ENCODE data around the gene AKIRIN2. TPM values are rescaled to one million over a fixed set of nuclear protein-coding genes. Genes with fewer than 3 reads are reported as not detected.

AKIRIN2 gene
- total and polyA plus RNA-seq, 4 donors = 11.0 to 18.8 (median 14.4) TPM

- no peak for TF ChIP-seq YY1 (IDR thresholded peaks at IDR 0.05)
- TF ChIP-seq HNF4G (IDR thresholded peaks at IDR 0.05) = no peak
- TF ChIP-seq ATF3 (IDR thresholded peaks at IDR 0.05) = no peak
- TF ChIP-seq JUND (IDR thresholded peaks at IDR 0.05) = no peak
- TF ChIP-seq TAF1 (conservative IDR thresholded peaks at IDR 0.05) = no peak
- no peak for TF ChIP-seq NR2F2 (IDR thresholded peaks at IDR 0.05)
- no peak for TF ChIP-seq SP1 (IDR thresholded peaks at IDR 0.05)
- TF ChIP-seq GABPA (IDR thresholded peaks at IDR 0.05 in 1 of 2, conservative IDR thresholded peaks at IDR 0.05 in 1 of 2) = no peak
- TF ChIP-seq REST (IDR thresholded peaks at IDR 0.05) = no peak
- TF ChIP-seq FOXA2 (IDR thresholded peaks at IDR 0.05) = no peak
- TF ChIP-seq MAX (IDR thresholded peaks at IDR 0.05) = no peak
- no peak for TF ChIP-seq ZBTB33 (IDR thresholded peaks at IDR 0.05)
- no peak for TF ChIP-seq CTCF (IDR thresholded peaks at IDR 0.05; ENCODE audit: low read depth, low read length, missing input control)
- TF ChIP-seq EGR1 (IDR thresholded peaks at IDR 0.05; ENCODE audit: low read depth in 2 of 2) = no peak
- TF ChIP-seq FOXA1 (IDR thresholded peaks at IDR 0.05) = no peak
- TF ChIP-seq RXRA (IDR thresholded peaks at IDR 0.05) = no peak
- no peaks in the 10 kb centered on the region for H3K27me3 ChIP-seq (ENCODE audit: control insufficient read depth in 4 of 4, insufficient read depth in 4 of 4, low read length in 3 of 4)
- no peaks in the 10 kb centered on the region for H3K36me3 ChIP-seq (ENCODE audit: control insufficient read depth in 4 of 4, insufficient read depth in 3 of 4, low read depth in 1 of 4, low read length in 3 of 4)
- H3K9me3 ChIP-seq (ENCODE audit: control insufficient read depth in 4 of 4, low read length in 3 of 4) = no peaks in the 10 kb centered on the region
- H3K4me3 ChIP-seq (ENCODE audit: low read depth in 1 of 3, low read length in 3 of 3) = no peak overlapping the region
- no peaks in the 10 kb centered on the region for H3K4me1 ChIP-seq (ENCODE audit: control insufficient read depth in 4 of 4, insufficient read depth in 4 of 4, low read length in 3 of 4)
- DNase-seq (ENCODE audit: low spot score) = no peak
- H3K27ac ChIP-seq (ENCODE audit: low read depth in 1 of 2, low read length in 2 of 2) = no peak overlapping the region
- no peak overlapping the region for H3K9ac ChIP-seq (ENCODE audit: low read depth in 1 of 2, low read length in 2 of 2)
- WGBS = 89% methylated on average over 4 of the region's 4 CpGs
Measured at GRCh38 chr6:87738744-87739143, 36.7 kb upstream of the AKIRIN2 start.

- Histone ChIP-seq H3K9me3 (ENCODE audit: control insufficient read depth in 4 of 4, low read length in 3 of 4) (no peaks in the 10 kb centered on the region), H3K4me3 (ENCODE audit: low read depth in 1 of 3, low read length in 3 of 3) (no peak overlapping the region), H3K36me3 (ENCODE audit: control insufficient read depth in 4 of 4, insufficient read depth in 3 of 4, low read depth in 1 of 4, low read length in 3 of 4) (no peaks in the 10 kb centered on the region), H3K27ac (ENCODE audit: low read depth in 1 of 2, low read length in 2 of 2) (no peak overlapping the region), H3K27me3 (ENCODE audit: control insufficient read depth in 4 of 4, insufficient read depth in 4 of 4, low read length in 3 of 4) (no peaks in the 10 kb centered on the region), H3K9ac (ENCODE audit: low read depth in 1 of 2, low read length in 2 of 2) (no peak overlapping the region), H3K4me1 (ENCODE audit: control insufficient read depth in 4 of 4, insufficient read depth in 4 of 4, low read length in 3 of 4) (no peaks in the 10 kb centered on the region)
- WGBS = 87% methylated on average over 3 of the region's 3 CpGs
- TF ChIP-seq REST (IDR thresholded peaks at IDR 0.05) (no peak), JUND (IDR thresholded peaks at IDR 0.05) (no peak), ATF3 (IDR thresholded peaks at IDR 0.05) (no peak), FOXA2 (IDR thresholded peaks at IDR 0.05) (no peak), CTCF (IDR thresholded peaks at IDR 0.05; ENCODE audit: low read depth, low read length, missing input control) (no peak)
- DNase-seq (ENCODE audit: low spot score) = no peak
Measured at GRCh38 chr6:87738000-87738399, 36.0 kb upstream of the AKIRIN2 start.
